AG09309 (cell line): Measurements from ENCODE around the gene AKR1B1.

Source experiments
- DNase-seq: peaks from one replicate; pipeline ENCODE4 v3.0.0-alpha.2; 2010; ENCODE audit warnings: low read depth
- H3K4me3 ChIP-seq: 2 replicates; pipeline ENCODE4 v1.5.1; 2011; ENCODE audit warnings: mild to moderate bottlenecking, low read depth, low read length, moderate library complexity; ENCODE audit not compliant: control insufficient read depth
- TF ChIP-seq, protein P1 (sequence below): IDR thresholded peaks from 2 replicates; pipeline ENCODE4 v1.5.1; 2011; ENCODE audit warnings: mild to moderate bottlenecking, low read depth, low read length, inconsistent platforms; ENCODE audit not compliant: insufficient read depth, control insufficient read depth; ENCODE audit errors: missing control alignments

The AKR1B1 gene

DNA sequence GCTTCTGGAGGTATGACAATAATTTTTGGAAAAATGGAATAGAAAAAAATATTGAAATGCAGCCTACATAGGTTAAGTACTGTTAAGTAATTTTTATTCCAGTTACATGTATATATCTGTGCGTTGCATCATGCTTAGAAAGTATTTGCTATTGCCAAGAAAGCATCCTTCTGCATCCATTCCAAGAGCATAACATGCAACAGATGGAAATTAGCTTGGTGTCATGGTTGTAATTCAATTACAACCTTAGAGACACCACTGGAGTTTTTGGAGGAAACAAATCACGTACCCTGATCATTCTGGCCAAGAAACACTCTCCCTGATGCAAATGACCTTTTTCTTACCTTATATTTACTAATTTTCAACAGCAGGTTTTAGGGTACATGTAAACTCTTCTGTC is 1.7 kb downstream of the AKR1B1 start:
- H3K4me3 ChIP-seq: no peak overlapping the region
- TF ChIP-seq, protein P1, sequence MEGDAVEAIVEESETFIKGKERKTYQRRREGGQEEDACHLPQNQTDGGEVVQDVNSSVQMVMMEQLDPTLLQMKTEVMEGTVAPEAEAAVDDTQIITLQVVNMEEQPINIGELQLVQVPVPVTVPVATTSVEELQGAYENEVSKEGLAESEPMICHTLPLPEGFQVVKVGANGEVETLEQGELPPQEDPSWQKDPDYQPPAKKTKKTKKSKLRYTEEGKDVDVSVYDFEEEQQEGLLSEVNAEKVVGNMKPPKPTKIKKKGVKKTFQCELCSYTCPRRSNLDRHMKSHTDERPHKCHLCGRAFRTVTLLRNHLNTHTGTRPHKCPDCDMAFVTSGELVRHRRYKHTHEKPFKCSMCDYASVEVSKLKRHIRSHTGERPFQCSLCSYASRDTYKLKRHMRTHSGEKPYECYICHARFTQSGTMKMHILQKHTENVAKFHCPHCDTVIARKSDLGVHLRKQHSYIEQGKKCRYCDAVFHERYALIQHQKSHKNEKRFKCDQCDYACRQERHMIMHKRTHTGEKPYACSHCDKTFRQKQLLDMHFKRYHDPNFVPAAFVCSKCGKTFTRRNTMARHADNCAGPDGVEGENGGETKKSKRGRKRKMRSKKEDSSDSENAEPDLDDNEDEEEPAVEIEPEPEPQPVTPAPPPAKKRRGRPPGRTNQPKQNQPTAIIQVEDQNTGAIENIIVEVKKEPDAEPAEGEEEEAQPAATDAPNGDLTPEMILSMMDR: no peak
- DNase-seq: no peak

DNA sequence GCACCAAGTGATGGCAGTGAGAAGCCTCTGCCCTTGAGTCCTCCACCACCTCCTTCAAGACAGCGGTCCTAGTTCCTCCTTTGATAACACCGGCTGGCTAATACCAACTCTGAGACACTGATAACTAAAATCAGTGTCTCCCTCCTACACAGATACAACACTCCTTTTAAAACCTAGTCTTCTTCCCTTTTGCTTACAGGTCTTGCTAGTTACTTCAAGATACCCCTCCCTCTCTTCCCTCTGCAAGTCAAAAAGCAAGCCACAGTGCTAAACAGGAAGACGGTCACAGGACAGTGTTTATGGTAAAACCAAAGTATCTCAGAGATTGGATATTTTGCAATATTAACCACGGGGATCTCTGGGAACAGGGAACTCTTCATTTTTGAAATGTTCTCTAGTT is 4.6 kb downstream of the AKR1B1 start:
- no peak for DNase-seq
- no peak overlapping the region for H3K4me3 ChIP-seq
- TF ChIP-seq, protein P1: no peak

DNA sequence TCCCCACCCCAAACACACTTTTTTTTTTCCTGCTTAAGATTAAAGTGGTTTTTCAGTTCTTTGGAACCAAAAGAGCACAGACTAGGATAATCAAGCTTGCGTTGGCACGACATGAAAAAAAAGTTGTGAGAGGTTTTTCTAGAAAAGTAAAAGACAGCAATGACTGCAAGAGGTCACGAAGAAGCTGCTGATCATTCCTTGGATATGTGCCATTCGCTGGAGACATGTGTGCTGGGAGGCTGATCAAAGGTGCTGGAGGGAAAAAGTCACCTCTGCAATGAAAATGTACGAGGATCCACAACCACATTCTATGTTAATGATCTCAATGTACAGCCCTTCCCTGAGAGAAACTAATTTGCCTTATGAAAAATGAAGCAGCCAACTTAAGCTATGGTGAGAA is 5.4 kb downstream of the AKR1B1 start:
- no peak for DNase-seq
- H3K4me3 ChIP-seq: no peak overlapping the region
- TF ChIP-seq, protein P1: no peak

DNA sequence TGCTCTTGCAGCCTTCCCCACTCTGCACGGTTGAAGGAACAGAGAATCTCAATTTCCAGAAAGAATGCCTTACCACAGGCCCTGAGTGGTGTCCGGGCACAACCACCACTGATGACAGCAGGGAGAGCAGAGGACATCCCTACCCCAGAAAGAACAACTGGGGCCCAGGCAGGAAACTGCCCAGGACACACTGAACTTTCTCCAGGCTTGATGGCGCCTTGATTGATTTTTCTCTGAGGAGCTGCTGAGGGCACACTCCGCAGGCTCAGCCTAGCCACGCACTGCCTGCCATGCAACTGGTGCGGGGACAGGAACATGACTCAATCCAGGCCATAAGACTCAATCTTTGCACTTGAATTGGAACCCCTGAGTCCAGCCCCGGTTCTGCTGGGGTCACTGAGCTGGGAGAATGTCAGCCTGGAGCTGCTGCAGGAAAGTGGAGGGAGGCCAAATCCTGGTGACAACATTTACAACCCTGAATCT is 5.9 kb downstream of the AKR1B1 start:
- DNase-seq: no peak
- TF ChIP-seq, protein P1: no peak
- H3K4me3 ChIP-seq: no peak overlapping the region

DNA sequence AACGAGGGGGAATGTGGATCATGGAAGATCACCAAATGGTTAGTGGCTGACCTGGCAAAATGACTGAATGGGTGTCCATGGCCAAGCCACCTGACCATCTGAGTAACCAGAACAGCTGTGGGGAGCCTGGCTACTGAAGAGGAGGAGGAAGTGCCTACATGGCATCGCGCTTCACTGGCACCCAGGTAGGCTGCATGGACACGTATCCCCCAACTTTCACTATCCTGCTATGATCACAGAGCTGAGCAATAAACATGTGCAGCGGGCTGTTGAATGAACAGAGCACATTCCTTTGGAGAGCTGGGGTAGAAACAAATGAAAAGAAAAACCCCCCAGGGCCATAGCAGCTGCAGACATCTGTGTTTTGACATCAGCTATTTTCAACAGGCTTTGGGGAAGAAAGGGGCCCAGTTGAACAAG is 6.5 kb downstream of the AKR1B1 start:
- H3K4me3 ChIP-seq: no peak overlapping the region
- TF ChIP-seq, protein P1: no peak
- no peak for DNase-seq

DNA sequence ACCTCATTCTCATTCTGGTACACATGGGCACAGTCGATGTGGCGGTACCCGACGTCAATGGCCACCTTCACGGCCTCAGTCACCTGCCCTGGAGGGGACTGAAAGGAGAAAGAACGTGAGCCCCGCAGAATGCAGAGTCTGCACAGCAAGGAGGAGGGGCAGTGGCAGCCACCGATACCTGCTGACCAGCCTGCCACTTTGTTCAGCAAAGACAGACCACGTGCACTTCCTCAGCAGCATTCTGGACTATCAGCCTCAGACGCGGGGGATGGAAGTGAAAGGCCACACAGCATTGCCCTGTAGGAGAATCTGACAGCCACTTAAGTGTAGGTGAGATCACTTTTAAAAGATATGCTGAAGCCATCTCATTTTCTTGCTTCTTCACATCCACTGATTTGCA is 7.2 kb downstream of the AKR1B1 start:
- TF ChIP-seq, protein P1: no peak

More for the DNA sequence above, 7.2 kb downstream of the AKR1B1 start:
- no peak for DNase-seq
- H3K4me3 ChIP-seq: no peak overlapping the region
